NCI-H2171 (cell line): ENCODE data around the gene KLK15.

Source experiments
- DNase-seq: peaks from one replicate; lab custom pipeline; 2025; lab: John Stamatoyannopoulos, UW

KLK15 gene

GRCh38 chr19:50833117-50833801, at the start of gene KLK15:
Gene KLK15 (minus strand): TSS chr19:50833574. CDS start chr19:50831492, 2,082 bp downstream.
- no peak for DNase-seq

- DNase-seq, result no peak
Observed at GRCh38 chr19:50882188-50882587, 48.8 kb upstream of the KLK15 start.

GRCh38 chr19:50880241-50880640, 46.9 kb upstream of the KLK15 start:
- no peak for DNase-seq

GRCh38 chr19:50878851-50879250, 45.5 kb upstream of the KLK15 start:
- no peak for DNase-seq

GRCh38 chr19:50877338-50877737, 44.0 kb upstream of the KLK15 start:
- peak; percentile 36 for DNase-seq

GRCh38 chr19:50876456-50876855, 43.1 kb upstream of the KLK15 start:
- peak; percentile 55 for DNase-seq

- no peak for DNase-seq
Observed at GRCh38 chr19:50875795-50876422, 42.5 kb upstream of the KLK15 start.

- no peak for DNase-seq
Observed at GRCh38 chr19:50874211-50874610, 40.8 kb upstream of the KLK15 start.

- no peak for DNase-seq
Observed at GRCh38 chr19:50873056-50873455, 39.7 kb upstream of the KLK15 start, which contains the start of gene KLK2. Gene KLK2 (plus strand): TSS chr19:50873439. CDS start chr19:50873474, 35 bp downstream.

GRCh38 chr19:50870417-50871089, 37.2 kb upstream of the KLK15 start:
- DNase-seq, result no peak

- no peak for DNase-seq
Observed at GRCh38 chr19:50869479-50869878, 36.1 kb upstream of the KLK15 start.

GRCh38 chr19:50861496-50862286, 28.3 kb upstream of the KLK15 start:
- DNase-seq, result no peak

GRCh38 chr19:50861010-50861409, 27.6 kb upstream of the KLK15 start:
- no peak for DNase-seq

- DNase-seq, result no peak
Observed at GRCh38 chr19:50859849-50860248, 26.5 kb upstream of the KLK15 start.

GRCh38 chr19:50858886-50859285, 25.5 kb upstream of the KLK15 start:
- peak; percentile 85 for DNase-seq

GRCh38 chr19:50857366-50857765, 24.0 kb upstream of the KLK15 start:
- no peak for DNase-seq

- DNase-seq, result no peak
Observed at GRCh38 chr19:50854636-50855410, 21.4 kb upstream of the KLK15 start, which contains the start of gene KLK3. Gene KLK3 (plus strand): TSS chr19:50854915. CDS start chr19:50854956, 41 bp downstream.

- no peak for DNase-seq
Observed at GRCh38 chr19:50851620-50852019, 18.2 kb upstream of the KLK15 start.

- DNase-seq, result no peak
Observed at GRCh38 chr19:50850738-50851137, 17.4 kb upstream of the KLK15 start.

- DNase-seq, result peak; percentile 75
Observed at GRCh38 chr19:50844296-50844935, 11.0 kb upstream of the KLK15 start.

- DNase-seq, result peak; percentile 78
Observed at GRCh38 chr19:50843701-50844221, 10.4 kb upstream of the KLK15 start.
